ENCODE measurements around the gene ABCC3.
"Not testable (repeated sequence)": the region's sequence is repeated elsewhere in the genome, so short reads cannot be mapped to it uniquely, and the experiment has no call there.

Gene ABCC3

DNA sequence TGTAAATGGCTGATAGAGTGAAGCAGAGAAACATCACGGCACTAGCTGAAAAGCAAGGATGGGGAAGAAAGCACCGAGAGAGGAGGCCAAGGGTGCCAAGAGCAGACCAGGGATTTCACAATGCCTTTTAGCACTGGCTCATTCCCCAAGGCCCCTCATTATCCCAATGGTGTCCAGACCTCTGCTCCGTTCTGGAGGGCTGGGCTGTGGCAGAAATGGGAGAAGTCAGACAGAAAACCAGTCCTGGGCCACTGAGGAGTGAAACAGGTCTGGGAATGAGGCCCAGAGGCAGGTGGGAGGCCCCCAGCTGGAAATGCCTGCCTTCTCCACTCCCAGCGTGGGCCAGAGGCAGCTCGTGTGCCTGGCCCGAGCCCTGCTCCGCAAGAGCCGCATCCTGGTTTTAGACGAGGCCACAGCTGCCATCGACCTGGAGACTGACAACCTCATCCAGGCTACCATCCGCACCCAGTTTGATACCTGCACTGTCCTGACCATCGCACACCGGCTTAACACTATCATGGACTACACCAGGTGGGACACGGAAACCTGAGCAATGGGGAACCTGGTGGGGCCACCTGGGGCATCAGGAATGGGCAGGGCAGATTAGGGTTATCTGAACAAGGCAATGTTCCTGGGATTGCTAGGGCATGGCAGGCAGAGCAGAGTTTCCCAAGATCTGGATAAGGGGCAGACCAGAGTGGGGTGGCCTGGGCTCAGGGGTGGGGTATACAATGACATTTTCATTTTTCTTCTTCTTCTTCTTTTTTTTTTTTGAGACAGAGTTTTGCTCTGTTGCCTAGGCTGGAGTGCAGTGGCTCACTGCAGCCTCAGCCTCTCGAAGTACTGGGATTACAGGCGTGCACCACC, 52.8 kb downstream of the ABCC3 start:
- DNase-seq: no peak

DNA sequence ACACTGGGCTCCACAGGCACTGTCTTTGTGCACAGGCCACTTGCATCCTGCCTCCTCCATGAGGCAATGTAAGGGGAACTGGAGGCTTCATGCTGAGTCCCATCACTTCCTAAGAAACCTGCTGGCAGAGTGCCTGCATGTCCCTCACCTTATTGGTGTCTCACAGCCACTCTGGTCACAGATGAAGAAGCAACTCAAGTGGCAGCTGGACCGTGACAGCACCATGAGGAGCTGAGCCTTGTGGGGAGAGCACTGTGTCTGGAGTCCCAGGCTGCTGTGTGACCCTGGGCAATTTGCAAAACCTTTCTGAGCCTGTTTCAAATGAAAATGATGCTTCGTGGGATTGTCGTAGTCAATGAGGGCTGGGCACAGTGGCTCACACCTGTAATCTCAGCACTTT, 53.6 kb downstream of the ABCC3 start:
- DNase-seq: no peak

GRCh38 chr17:50689251-50689650, 54.6 kb downstream of the ABCC3 start:
- DNase-seq: peak; percentile 72

- peak; percentile 44 for DNase-seq
These were observed 55.5 kb downstream of the ABCC3 start for GRCh38 chr17:50689956-50690886.

- DNase-seq: no peak
These were observed 56.3 kb downstream of the ABCC3 start for GRCh38 chr17:50690887-50691549.

DNA sequence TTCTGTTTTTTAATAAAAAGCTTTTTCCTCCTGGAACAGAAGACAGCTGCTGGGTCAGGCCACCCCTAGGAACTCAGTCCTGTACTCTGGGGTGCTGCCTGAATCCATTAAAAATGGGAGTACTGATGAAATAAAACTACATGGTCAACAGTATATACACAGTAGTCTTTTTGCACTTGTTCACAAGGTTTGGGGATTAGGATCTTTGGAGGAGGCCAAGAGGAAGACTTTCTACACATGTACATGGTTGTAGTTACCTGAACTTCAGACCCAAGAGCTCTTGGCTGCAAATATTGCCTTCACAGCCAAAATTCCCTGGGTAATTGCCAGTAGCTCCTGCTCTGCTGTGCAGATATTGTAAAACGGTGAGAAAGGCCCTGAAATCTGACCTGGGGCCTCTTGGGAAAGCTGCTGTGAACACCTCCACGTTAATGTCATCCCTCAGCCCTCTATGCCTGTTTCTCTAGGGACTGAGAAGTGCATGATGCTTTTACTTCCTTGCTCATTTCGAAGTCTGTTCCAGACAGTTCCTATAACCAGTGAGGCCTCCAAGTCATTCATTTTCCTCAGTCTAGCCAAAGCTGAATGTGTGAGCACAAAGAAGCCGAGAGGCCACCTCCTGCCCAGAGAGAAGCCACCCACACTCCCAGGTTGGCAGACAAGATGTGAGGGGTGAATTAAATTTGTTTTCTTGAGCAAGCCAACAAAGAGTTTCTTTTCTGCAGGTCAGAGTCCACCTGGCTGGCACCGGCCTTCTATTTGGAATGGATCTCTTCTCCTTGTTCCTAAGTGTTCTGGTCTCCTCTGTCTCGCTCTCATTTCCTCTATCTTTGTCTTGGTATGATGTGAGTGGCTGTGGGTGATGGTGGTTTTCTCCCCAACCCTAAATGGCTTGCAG, 57.1 kb downstream of the ABCC3 start:
- DNase-seq: no peak

DNA sequence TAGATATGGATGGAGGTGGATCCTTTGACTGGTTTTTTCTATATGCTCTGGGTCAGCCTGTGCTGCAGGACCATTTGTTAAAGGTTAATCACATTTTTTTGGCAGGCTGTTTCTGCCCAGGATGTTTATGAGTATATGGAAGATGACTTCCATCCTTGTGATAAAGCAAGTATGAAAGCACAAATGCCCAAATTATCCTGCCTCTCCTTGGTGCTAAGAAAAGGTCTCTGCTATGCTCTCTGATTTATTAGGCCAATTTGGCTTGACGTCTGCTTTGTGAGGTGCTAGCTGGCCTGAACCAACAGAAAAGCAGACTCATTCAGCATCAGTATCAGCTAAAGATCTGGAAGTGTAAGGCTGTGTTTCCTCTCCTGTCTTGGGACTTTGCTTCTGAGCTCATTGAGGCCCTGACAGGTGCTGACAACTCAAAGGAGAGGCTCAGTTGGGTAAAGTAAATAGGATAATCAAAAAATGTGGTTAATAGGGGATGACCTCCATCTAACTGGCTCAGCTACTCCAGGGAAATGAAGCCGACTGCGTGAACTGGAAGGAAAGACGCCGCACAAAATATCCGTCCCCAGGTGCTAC, 57.9 kb downstream of the ABCC3 start:
- no peak for DNase-seq

- no peak for DNase-seq
These were observed 58.5 kb downstream of the ABCC3 start for GRCh38 chr17:50693036-50693682.

- no peak for DNase-seq
These were observed 61.7 kb downstream of the ABCC3 start for GRCh38 chr17:50696365-50696879.

DNA sequence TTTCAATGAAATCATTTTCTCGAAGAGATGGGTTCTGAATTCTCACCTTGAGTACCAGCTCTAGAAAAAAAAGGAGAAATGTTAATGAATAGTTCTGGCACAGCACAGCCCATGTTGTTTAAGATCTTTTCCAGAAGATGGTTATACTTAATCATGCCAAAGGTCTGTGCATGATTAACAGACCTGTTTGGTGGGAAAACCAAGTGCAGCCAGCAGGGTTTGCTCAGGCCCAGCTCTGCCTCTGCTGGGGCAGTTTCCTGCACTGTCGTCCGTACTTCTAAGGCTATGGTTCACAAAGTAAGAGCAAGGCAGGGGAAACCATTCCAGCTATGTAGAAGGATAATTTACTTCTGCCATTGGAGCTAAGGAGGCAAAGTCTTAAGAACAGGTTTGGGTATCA, 62.4 kb downstream of the ABCC3 start:
- DNase-seq: no peak

DNA sequence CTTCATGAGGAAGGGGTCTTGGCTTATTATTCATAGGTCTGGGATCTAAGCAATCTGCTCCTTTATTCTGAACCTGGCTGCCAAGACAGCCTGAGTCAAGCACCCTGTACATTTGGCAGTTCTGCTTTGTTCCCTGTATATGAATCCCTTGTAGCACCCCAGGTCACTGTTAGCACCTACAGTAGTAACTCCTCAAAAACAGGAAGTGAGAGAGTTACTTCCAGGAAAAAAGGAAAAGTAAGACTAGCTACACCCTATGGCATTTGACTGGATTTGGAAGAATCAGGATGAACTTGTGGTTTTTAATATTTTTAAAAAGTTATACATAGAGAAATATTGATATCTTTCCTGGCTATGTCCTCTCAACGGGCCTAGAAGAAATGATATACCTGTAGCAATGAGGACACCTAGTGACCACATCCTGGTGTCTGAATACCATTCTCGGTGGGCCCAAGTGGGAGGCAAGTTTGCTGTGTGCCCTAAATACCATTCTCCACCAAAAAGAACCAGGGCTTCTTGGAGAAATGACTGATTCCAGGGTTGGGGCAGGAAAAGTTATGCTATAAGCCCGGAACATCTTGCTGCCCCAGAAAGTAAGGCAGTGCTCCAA, 63.1 kb downstream of the ABCC3 start:
- DNase-seq: no peak

- no peak for DNase-seq
These were observed 64.7 kb downstream of the ABCC3 start for GRCh38 chr17:50699410-50699809.

DNA sequence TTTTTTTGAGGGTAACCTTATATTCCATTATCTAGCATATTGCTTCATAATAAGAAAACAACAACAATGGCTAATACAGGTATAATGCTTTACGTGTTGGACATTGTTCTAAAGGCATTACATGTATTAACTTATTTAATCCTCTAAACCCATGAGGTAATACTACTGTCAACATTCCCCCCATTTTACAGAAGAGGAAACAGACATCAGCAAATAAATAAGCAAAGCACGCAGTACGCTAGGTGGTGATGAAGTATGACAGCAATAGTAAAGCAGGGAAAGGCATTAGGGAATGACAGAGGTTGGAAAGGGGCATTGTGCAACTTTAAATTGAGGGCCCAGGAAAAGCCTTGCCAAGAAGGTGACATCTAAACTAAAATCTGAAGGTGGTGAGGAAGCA, 68.5 kb downstream of the ABCC3 start:
- no peak for DNase-seq

GRCh38 chr17:50707289-50708049, 72.8 kb downstream of the ABCC3 start, which contains the start of gene ANKRD40:
ANKRD40 (minus strand) TSS chr17:50707914; CDS start chr17:50707654, 260 bp downstream.
- peak; percentile 92 for DNase-seq

GRCh38 chr17:50708050-50709000, 73.6 kb downstream of the ABCC3 start:
- peak; percentile 55 for DNase-seq

- not testable (repeated sequence) for DNase-seq
These were observed 74.4 kb downstream of the ABCC3 start for GRCh38 chr17:50709053-50709452.

DNA sequence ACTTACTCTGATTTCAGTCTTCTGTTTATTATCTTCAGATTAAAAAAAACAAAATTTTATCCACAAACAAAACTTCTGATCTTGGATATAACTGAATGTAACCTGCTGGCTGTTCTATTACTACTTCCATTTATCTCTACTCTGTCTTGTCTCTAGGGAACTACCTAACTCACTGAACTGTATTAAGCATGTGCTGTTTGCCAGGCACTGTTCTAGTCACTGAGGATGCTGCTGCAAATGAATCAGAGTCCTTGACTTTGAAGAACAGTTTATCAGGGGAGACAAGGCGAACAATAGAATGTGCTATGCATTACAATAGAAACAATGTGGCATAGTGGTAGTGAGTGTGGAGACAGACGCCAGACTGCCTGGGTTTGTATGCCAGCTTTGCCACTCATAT, 75.3 kb downstream of the ABCC3 start:
- no peak for DNase-seq

- peak; percentile 68 for DNase-seq
These were observed 76.0 kb downstream of the ABCC3 start for GRCh38 chr17:50710650-50711049.

All from NCI-H82 (cell line).